Mucosa of descending colon (tissue), 3 donors: ENCODE measurements around the gene PROSER2. TPM values are rescaled to one million over a fixed set of nuclear protein-coding genes. Genes with fewer than 3 reads are reported as not detected.

Experiments used
- ATAC-seq: fragments of 200-7000 bp; cut with Tn5 transposase; one replicate; pipeline ENCODE4 v1.9.1; 2020; ENCODE audit warnings: mild to moderate bottlenecking, moderate library complexity
- DNase-seq, 3 donors: peaks; one replicate each; pipeline ENCODE4 v3.0.0-alpha.2; 2020
- H3K36me3 ChIP-seq: fragments of 200-600 bp; one replicate; pipeline ENCODE4 v1.8.0; 2021; ENCODE audit warnings: low read depth, mild to moderate bottlenecking
- H3K4me1 ChIP-seq: fragments of 200-600 bp; one replicate; pipeline ENCODE4 v1.8.0; 2021; ENCODE audit warnings: low read depth, mild to moderate bottlenecking
- H3K4me3 ChIP-seq: fragments of 200-600 bp; one replicate; pipeline ENCODE4 v1.8.0; 2021; ENCODE audit warnings: mild to moderate bottlenecking
- H3K9me3 ChIP-seq: fragments of 200-600 bp; one replicate; pipeline ENCODE4 v1.8.0; 2021; ENCODE audit warnings: mild to moderate bottlenecking
- intact Hi-C, 2 donors: fragments of 100-400 bp; cut with DNase I in 1 of 2; cut with micrococcal nuclease in 1 of 2; formaldehyde crosslinking; loops; one replicate each; pipeline versions ENCODE4 v1.11.0 to v1.11.1; 2022; cut with DNase I, micrococcal nuclease
- total RNA-seq, 3 donors: library from RNA; stranded (reverse); fragmentation: NEBNext Ultra II Directional in 2 of 3; extraction: Animal tissue kit (Norgen Biotek cat#: 25700) in 2 of 3; gene quantifications; one replicate each; pipeline versions ENCODE4 v1.2.1 to v1.2.4, GENCODE V29; 2021 to 2023
- TF ChIP-seq, protein P1 (sequence below): fragments of 200-600 bp; IDR thresholded peaks from one replicate; pipeline ENCODE4 v1.8.0; 2022; ENCODE audit warnings: antibody characterized with exemption, mild to moderate bottlenecking
- donor health status: DM: no; HTN: no; CAD: no; lungs with moderate emphysema.
- donor health status: DM: no; HTN: no; CAD: no.
- donor health status: DM: no; HTN: yes; CAD: no.

Gene PROSER2
- total RNA-seq, 3 donors from 2014 or later, result 3.9 to 10.4 (median 6.2) TPM

DNA sequence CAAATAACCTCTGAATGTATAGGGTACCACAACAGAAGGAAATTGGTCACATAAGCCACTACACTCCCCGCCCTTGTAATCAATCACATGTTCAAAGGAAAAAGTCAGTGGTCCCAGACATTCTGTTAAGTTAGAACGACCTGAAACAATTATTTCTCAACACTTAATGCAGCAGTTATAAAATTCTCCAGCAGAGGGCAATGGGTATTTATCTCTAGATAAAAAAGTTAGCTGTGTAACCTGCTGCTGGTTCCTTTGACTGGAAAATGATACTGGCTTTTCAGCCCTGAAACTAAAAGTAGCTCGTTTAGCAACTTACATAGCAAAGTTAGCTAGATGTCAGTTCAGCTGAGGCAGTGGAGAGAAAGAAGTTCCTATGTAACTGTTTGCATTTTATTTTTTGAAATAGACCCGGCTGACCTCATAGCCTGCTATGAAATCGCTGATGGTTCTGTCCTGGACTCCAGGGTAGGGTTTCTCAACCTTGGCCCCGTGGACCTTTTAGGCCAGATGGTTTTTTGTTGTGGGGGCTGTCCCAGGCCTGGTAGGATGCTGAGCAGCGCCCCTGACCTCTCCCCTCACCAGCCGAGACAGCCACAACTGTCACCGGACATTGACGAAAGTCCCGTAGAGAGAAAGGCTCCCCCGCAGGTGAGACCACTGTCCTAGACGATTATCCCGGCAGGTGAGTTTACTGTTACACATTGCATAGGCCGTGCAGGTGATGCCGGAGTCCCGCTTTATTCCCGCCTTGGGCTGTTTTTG lies 40.2 kb upstream of the PROSER2 start:
- TF ChIP-seq, protein P1, sequence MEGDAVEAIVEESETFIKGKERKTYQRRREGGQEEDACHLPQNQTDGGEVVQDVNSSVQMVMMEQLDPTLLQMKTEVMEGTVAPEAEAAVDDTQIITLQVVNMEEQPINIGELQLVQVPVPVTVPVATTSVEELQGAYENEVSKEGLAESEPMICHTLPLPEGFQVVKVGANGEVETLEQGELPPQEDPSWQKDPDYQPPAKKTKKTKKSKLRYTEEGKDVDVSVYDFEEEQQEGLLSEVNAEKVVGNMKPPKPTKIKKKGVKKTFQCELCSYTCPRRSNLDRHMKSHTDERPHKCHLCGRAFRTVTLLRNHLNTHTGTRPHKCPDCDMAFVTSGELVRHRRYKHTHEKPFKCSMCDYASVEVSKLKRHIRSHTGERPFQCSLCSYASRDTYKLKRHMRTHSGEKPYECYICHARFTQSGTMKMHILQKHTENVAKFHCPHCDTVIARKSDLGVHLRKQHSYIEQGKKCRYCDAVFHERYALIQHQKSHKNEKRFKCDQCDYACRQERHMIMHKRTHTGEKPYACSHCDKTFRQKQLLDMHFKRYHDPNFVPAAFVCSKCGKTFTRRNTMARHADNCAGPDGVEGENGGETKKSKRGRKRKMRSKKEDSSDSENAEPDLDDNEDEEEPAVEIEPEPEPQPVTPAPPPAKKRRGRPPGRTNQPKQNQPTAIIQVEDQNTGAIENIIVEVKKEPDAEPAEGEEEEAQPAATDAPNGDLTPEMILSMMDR, result peak; percentile 50
- no peak overlapping the region for H3K4me3 ChIP-seq
- intact Hi-C loops, result no loop called here

DNA sequence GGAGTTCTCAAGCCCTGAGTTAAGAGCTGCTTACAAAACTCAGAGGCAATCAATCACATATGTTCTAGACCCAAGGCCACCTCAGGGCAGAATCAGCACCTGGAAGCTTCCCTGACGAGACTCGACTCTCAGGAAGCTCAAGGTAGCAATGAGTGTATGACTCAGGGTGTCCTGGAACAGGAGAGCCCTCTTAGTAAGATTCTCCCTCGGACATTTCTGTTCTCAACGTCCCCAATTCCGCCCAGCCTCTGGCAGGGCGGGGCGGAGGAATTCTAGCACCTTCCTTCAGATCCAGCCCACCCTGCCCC lies 39.6 kb upstream of the PROSER2 start:
- DNase-seq, result no peak
- no peaks in the 10 kb centered on the region for H3K4me1 ChIP-seq
- intact Hi-C loops, result no loop called here
- no peak for ATAC-seq
- no peaks in the 10 kb centered on the region for H3K9me3 ChIP-seq
- no peak overlapping the region for H3K4me3 ChIP-seq
- TF ChIP-seq, protein P1, result no peak
- no peaks in the 10 kb centered on the region for H3K36me3 ChIP-seq

More for the DNA sequence above, 40.2 kb upstream of the PROSER2 start:
- ATAC-seq (peak; percentile 61), DNase-seq (peak in 1 of 3 donors; percentile 60)
- Histone ChIP-seq H3K9me3 (no peaks in the 10 kb centered on the region), H3K4me1 (no peaks in the 10 kb centered on the region), H3K36me3 (no peaks in the 10 kb centered on the region)

DNA sequence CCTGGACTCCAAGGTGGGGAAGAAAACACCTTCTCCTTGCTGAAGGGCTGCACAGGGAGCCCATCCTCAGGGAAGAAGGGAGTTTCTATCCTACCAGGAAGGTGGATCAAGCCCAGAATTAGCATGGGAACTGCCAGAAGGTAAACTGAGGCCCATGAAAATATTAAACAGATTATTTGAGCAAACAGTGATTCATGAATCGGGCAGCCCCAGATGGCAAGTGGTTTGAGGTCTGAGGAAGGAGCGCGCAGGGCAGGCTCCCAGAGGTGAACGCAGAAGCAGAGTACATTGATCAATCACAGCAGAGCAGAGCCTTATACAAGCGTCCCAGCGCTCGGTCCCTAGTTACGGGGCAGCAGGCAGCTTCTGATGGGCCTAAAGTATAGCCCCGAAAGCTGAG lies 35.8 kb upstream of the PROSER2 start:
- no peak for ATAC-seq
- intact Hi-C loops, result loop anchor here in 1 of 2 donors (5.0 kb wide), 1 partner anchor 200 kb away; no protein-coding TSS in a partner anchor
- no peaks in the 10 kb centered on the region for H3K9me3 ChIP-seq

DNA sequence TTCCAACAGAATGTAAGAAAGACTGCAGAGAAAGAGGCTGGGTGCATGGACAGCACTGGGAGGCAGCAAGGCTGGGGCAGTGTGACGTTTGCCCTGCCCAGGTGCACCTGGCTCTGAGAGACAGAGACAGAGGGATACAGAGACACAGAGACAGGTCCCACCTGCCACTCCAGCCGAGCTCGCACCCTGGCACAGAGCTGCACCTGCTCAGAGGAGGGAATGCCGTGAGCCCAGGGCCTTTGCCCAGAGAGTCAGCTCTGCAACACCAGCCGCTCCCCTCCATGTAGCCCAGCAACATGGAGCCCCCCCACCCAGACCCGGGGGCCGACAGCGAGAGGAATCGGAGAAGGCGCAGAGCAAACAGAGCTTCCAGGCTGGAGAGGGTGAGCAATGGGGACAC lies 35.3 kb upstream of the PROSER2 start:
- ATAC-seq, result no peak

More for the DNA sequence above, 35.8 kb upstream of the PROSER2 start:
- Histone ChIP-seq H3K36me3 (no peaks in the 10 kb centered on the region), H3K4me3 (no peak overlapping the region), H3K4me1 (no peaks in the 10 kb centered on the region)
- TF ChIP-seq, protein P1, result no peak
- DNase-seq, result no peak

DNA sequence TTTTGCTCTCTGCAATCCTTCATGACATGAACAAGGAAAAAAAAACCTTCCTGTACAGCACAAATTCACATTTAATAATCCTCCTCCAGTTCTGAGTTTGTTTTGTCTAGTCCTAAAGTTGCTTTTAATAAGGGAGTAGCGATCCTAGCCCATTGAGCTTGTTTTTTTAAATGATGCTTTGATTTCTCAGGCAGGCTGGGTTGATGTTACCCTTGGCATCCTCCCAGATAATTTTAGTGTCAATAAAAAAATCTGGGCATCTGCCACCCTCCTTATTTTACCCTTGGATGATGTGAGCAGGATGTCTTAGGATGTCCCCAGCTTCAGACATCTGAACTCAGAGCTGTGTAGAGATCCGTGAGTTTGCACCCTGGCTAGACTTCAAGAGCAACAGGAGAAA lies 33.9 kb upstream of the PROSER2 start:
- H3K9me3 ChIP-seq, result no peaks in the 10 kb centered on the region
- intact Hi-C loops, result loop anchor here in 1 of 2 donors (5.0 kb wide), 1 partner anchor 198 kb away; no protein-coding TSS in a partner anchor
- DNase-seq (no peak), ATAC-seq (no peak)
- no peaks in the 10 kb centered on the region for H3K4me1 ChIP-seq
- no peaks in the 10 kb centered on the region for H3K36me3 ChIP-seq
- TF ChIP-seq, protein P1, result no peak
- H3K4me3 ChIP-seq, result no peak overlapping the region

More for the DNA sequence above, 35.3 kb upstream of the PROSER2 start:
- Histone ChIP-seq H3K9me3 (no peaks in the 10 kb centered on the region), H3K4me1 (no peaks in the 10 kb centered on the region), H3K4me3 (no peak overlapping the region), H3K36me3 (no peaks in the 10 kb centered on the region)
- DNase-seq, result no peak
- TF ChIP-seq, protein P1, result no peak
- intact Hi-C loops, result loop anchor here in 1 of 2 donors (5.0 kb wide), 1 partner anchor 199 kb away; no protein-coding TSS in a partner anchor
